Astrocyte of the spinal cord (primary cell): Measurements from ENCODE around the gene NECAB3.

ENCODE experiments used
- DNase-seq: peaks from one replicate; pipeline ENCODE4 v3.0.0; 2011; ENCODE audit warnings: low read depth, low spot score
- H3K4me3 ChIP-seq: 2 replicates; pipeline ENCODE4 v1.5.1; 2011; ENCODE audit warnings: low read depth, mild to moderate bottlenecking, low read length, moderate library complexity
- in situ Hi-C: cut with HindIII; loops from 2 replicates; pipeline ENCODE4 v1.10.0; 2017; ENCODE audit warnings: low sequenced_read_pairs
- TF ChIP-seq, protein P1 (sequence below): IDR thresholded peaks from 2 replicates; pipeline ENCODE4 v1.5.1; 2012; ENCODE audit warnings: low read depth, mild to moderate bottlenecking, low read length, inconsistent platforms

NECAB3 gene

DNA sequence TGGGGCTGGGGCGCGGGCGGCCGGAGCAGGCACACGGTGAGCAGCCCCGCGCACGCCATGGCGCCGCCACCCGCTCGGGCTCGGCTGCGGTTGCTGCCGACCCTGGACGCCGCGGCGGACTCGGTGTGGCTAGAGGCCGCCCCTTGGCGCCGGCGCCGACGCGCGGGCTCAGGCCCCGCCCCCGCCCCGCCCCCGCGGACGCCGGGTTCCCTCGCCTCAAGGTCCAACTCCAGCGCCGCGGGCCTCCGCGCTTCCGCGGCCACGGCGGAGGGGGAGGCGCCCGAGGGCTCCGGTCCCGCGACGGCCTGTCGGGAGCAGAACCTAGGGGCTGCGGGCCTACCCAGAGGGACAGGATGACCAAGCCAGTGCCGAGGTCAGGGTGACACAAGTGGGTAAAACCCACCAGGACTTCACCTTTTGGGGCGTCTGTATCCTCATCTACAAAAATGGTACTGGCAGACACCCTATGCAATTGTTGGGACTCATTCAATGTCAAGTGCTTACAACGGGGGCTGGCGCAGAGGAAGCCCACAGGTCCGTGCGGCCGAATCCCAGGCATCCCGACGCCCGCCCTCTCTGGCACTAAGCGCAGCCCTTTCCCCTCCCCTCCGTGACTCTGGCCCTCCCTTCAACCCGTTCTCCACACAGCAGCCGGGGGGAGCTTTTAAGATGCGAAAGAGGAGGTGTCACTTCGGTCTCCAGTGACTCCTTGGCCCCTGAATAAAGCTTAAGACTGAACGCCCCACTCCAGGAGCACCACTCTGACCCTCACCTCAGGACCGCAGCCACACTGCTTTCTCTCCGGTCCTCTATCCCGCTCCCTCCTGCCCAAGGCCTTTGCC, at the start of gene NECAB3:
Gene NECAB3 (minus strand): TSS at position 135 of the 842 bp plus-strand sequence. CDS start 76 bp downstream, at position 59.
- DNase-seq: peak; percentile 54
- peak within 1 kb of the TSS; percentile 71 for H3K4me3 ChIP-seq
- in situ Hi-C loops: no loop called here
- TF ChIP-seq, protein P1, sequence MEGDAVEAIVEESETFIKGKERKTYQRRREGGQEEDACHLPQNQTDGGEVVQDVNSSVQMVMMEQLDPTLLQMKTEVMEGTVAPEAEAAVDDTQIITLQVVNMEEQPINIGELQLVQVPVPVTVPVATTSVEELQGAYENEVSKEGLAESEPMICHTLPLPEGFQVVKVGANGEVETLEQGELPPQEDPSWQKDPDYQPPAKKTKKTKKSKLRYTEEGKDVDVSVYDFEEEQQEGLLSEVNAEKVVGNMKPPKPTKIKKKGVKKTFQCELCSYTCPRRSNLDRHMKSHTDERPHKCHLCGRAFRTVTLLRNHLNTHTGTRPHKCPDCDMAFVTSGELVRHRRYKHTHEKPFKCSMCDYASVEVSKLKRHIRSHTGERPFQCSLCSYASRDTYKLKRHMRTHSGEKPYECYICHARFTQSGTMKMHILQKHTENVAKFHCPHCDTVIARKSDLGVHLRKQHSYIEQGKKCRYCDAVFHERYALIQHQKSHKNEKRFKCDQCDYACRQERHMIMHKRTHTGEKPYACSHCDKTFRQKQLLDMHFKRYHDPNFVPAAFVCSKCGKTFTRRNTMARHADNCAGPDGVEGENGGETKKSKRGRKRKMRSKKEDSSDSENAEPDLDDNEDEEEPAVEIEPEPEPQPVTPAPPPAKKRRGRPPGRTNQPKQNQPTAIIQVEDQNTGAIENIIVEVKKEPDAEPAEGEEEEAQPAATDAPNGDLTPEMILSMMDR: no peak

DNA sequence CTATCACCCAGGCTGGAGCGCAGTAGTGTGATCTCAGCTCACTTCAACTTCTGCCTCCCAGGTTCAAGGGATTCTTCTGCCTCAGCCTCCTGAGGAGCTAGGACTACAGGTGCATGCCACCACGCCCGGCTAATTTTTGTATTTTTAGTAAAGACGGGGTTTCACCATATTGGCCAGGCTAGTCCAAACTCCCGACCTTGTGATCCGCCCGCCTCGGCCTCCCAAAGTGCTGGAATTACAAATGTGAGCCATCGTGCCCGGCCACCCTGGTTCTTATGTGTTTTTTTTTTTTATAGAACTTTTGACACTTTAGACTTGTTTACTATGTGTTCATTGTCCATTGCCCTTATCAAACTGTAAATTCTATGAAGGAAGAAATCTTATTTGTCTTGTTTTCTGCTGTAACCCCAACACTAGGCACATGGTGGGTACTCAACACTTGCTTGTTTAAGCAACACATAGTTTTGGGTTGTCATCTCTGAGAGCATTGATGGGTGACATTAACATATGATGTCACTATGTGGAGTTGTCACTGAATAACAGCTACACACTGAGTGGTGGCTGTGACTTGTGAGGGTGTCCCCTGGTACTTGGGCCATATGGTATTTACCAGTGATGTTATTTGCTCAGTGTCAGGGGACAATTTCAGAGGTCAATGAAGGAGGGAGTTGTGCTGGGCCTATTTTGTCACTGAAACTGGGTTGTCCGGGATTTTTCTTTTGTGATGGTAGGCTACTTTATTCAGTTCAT, 47.3 kb upstream of the NECAB3 start:
- TF ChIP-seq, protein P1: no peak
- H3K4me3 ChIP-seq: no peak overlapping the region
- in situ Hi-C loops: no loop called here
- DNase-seq: no peak

DNA sequence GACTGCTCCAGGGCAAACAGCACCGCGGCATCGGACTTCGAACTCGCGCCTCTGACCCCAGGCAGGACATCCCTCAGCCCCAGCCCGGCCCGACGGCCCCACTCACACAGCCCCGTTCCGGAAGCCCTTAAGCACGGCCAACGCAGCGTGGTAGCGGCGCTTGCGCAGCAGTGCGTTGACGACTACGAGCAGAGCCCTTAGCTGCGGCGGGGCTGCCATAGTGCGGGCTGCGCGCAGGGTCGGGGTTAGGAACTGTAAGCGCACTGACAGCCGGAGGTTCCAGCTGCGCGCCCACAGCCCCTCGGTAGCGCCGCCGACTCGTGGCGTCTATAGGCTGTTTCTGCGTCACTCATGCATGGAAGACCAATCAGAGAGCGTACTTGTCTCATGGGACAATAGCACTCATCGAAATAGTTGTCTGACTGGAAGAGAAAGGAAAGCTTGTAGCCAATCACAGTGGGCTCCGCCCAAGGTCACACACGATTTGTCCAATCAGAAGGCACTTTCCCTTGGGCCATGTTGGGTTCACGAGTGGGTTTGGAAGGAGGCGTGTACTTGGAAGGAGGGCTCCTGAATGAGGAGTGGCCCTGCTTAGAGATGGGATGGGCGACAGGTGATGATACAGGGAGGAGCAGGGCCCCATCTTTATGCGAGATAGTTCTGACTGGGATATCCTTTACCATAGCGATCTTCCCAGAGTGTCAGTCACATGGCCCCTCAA, 45.9 kb upstream of the NECAB3 start, which contains the start of gene PXMP4:
Gene PXMP4 (minus strand): TSS at position 322 of the 721 bp plus-strand sequence. CDS start 103 bp downstream, at position 219.
- TF ChIP-seq, protein P1: no peak
- DNase-seq: peak; percentile 97
- in situ Hi-C loops: no loop called here
- peak within 1 kb of the TSS; percentile 81 for H3K4me3 ChIP-seq

GRCh38 chr20:33719277-33719988, 45.2 kb upstream of the NECAB3 start:
- in situ Hi-C loops: no loop called here

GRCh38 chr20:33716498-33716897, 42.3 kb upstream of the NECAB3 start:
- no peak overlapping the region for H3K4me3 ChIP-seq
- TF ChIP-seq, protein P1: no peak
- in situ Hi-C loops: no loop called here
- no peak for DNase-seq

More at GRCh38 chr20:33719277-33719988, 45.2 kb upstream of the NECAB3 start:
- TF ChIP-seq, protein P1: no peak
- DNase-seq: no peak
- peak overlapping the region; percentile 81 for H3K4me3 ChIP-seq

GRCh38 chr20:33713865-33714367, 39.7 kb upstream of the NECAB3 start:
- TF ChIP-seq, protein P1: no peak
- no peak for DNase-seq
- in situ Hi-C loops: no loop called here
- H3K4me3 ChIP-seq: no peak overlapping the region
